Natural killer cell (primary cell): Measurements from ENCODE around the gene COL1A1. TPM values are rescaled to one million over a fixed set of nuclear protein-coding genes. Genes with fewer than 3 reads are reported as not detected.

Source experiments
- ATAC-seq, 3 donors: fragments of 150-1000 bp in 2 of 3; fragments of 200-7000 bp in 1 of 3; cut with Tn5 transposase; 1 replicate in 1 of 3; 2 replicates in 2 of 3; pipeline ENCODE4 v1.10.0; 2021; ENCODE audit warnings: mild to moderate bottlenecking in 2 of 3, moderate library complexity in 2 of 3
- DNase-seq, 2 donors: peaks; one replicate each; pipeline versions ENCODE4 v3.0.0 to v3.0.0-alpha.2; 2013 to 2021; ENCODE audit warnings: mixed read lengths in 1 of 2
- H3K27ac ChIP-seq: one replicate; pipeline ENCODE4 v1.5.1; 2013; ENCODE audit warnings: mild to moderate bottlenecking, low read length
- H3K27me3 ChIP-seq: one replicate; pipeline ENCODE4 v1.6.1; 2013; ENCODE audit warnings: low read length; ENCODE audit not compliant: control insufficient read depth, insufficient read depth
- H3K36me3 ChIP-seq: one replicate; pipeline ENCODE4 v1.6.1; 2013; ENCODE audit warnings: low read length; ENCODE audit not compliant: control insufficient read depth, insufficient read depth
- H3K4me1 ChIP-seq: one replicate; pipeline ENCODE4 v1.6.1; 2013; ENCODE audit warnings: low read length; ENCODE audit not compliant: control insufficient read depth, insufficient read depth
- H3K4me3 ChIP-seq: one replicate; pipeline ENCODE4 v1.5.1; 2013; ENCODE audit warnings: low read length
- H3K9me3 ChIP-seq: one replicate; pipeline ENCODE4 v1.6.1; 2013; ENCODE audit warnings: low read length; ENCODE audit not compliant: control insufficient read depth, insufficient read depth
- H3K27ac Mint-ChIP-seq, 2 donors: one replicate each; pipeline ENCODE4 v1.8.0; 2022; ENCODE audit warnings: mild to moderate bottlenecking in 2 of 2, mixed read lengths in 2 of 2, moderate library complexity in 1 of 2
- H3K27me3 Mint-ChIP-seq, 2 donors: one replicate each; pipeline ENCODE4 v1.8.0; 2022; ENCODE audit warnings: low read depth in 2 of 2, mixed read lengths in 2 of 2
- H3K36me3 Mint-ChIP-seq: one replicate; pipeline ENCODE4 v1.8.0; 2022; ENCODE audit warnings: mixed read lengths
- H3K4me1 Mint-ChIP-seq, 2 donors: one replicate each; pipeline ENCODE4 v1.8.0; 2022; ENCODE audit warnings: mixed read lengths in 2 of 2
- H3K4me3 Mint-ChIP-seq: one replicate; pipeline ENCODE4 v1.8.0; 2022; ENCODE audit warnings: mild to moderate bottlenecking, moderate library complexity, mixed read lengths
- H3K9me3 Mint-ChIP-seq, 2 donors: one replicate each; pipeline ENCODE4 v1.8.0; 2022; ENCODE audit warnings: mixed read lengths in 2 of 2
- CTCF ChIP-seq: fragments of 200-600 bp; IDR thresholded peaks from one replicate; pipeline ENCODE4 v1.8.0; 2022; ENCODE audit warnings: antibody characterized with exemption
- WGBS: methylation state at CpG from one replicate; pipeline ENCODE4 v1.1.7; 2013; ENCODE audit warnings: missing lambda C conversion rate; ENCODE audit not compliant: insufficient coverage; 5-methylcytosine and 5-hydroxymethylcytosine counted together
- intact Hi-C: fragments of 100-400 bp; cut with micrococcal nuclease; formaldehyde crosslinking; loops from one replicate; pipeline ENCODE4 v1.14.2; 2022
- total RNA-seq, 4 donors: library from RNA; stranded (reverse); fragments of 120-200 nt in 1 of 4; gene quantifications; one replicate each; pipeline versions ENCODE4 v1.2.3 to v1.2.4, GENCODE V29; 2013 to 2022

The COL1A1 gene
- total RNA-seq, 3 donors from 2014 or later (not counting 1 experiment from before 2014, with no cell fraction given), result 2.3 to 7.5 (median 2.6) TPM

GRCh38 chr17:50209133-50209471 lies 7.7 kb upstream of the COL1A1 start:
- peaks cover 6% of the 10 kb centered on the region for H3K27me3 ChIP-seq
- Mint-ChIP-seq H3K4me3 (no peak overlapping the region), H3K27ac (no peak overlapping the region), H3K36me3 (no peaks in the 10 kb centered on the region), H3K9me3 (no peaks in the 10 kb centered on the region), H3K27me3 (peaks cover 56 to 67% of the 10 kb centered on the region in 2 donors), H3K4me1 (peaks cover 15 to 25% of the 10 kb centered on the region in 2 donors)
- H3K9me3 ChIP-seq, result no peaks in the 10 kb centered on the region
- ATAC-seq, result no peak
- 88% methylated on average over 5 of the region's 6 CpGs for WGBS
- no peak for DNase-seq
- no peak overlapping the region for H3K27ac ChIP-seq
- no peaks in the 10 kb centered on the region for H3K36me3 ChIP-seq
- intact Hi-C loops, result no loop called here
- TF ChIP-seq CTCF, result no peak
- H3K4me3 ChIP-seq, result no peak overlapping the region
- peaks cover 17% of the 10 kb centered on the region for H3K4me1 ChIP-seq

GRCh38 chr17:50208611-50209061 lies 7.2 kb upstream of the COL1A1 start:
- H3K27ac ChIP-seq, result no peak overlapping the region
- H3K27me3 Mint-ChIP-seq, result peaks cover 56 to 67% of the 10 kb centered on the region in 2 donors
- H3K27me3 ChIP-seq, result peaks cover 6% of the 10 kb centered on the region
- peaks cover 16% of the 10 kb centered on the region for H3K4me1 ChIP-seq
- H3K4me3 ChIP-seq, result no peak overlapping the region
- 86% methylated on average over 3 of the region's 3 CpGs for WGBS
- H3K27ac Mint-ChIP-seq, result no peak overlapping the region
- no peak overlapping the region for H3K4me3 Mint-ChIP-seq
- intact Hi-C loops, result no loop called here
- no peak for TF ChIP-seq CTCF
- no peaks in the 10 kb centered on the region for H3K9me3 Mint-ChIP-seq
- ATAC-seq (no peak), DNase-seq (no peak)
- no peaks in the 10 kb centered on the region for H3K36me3 ChIP-seq
- H3K9me3 ChIP-seq, result no peaks in the 10 kb centered on the region
- H3K4me1 Mint-ChIP-seq, result peaks cover 14 to 22% of the 10 kb centered on the region in 2 donors
- no peaks in the 10 kb centered on the region for H3K36me3 Mint-ChIP-seq

GRCh38 chr17:50207792-50208567 lies 6.5 kb upstream of the COL1A1 start:
- Mint-ChIP-seq H3K4me1 (peaks cover 8 to 16% of the 10 kb centered on the region in 2 donors), H3K4me3 (no peak overlapping the region), H3K27me3 (peaks cover 57 to 68% of the 10 kb centered on the region in 2 donors), H3K36me3 (no peaks in the 10 kb centered on the region), H3K9me3 (no peaks in the 10 kb centered on the region), H3K27ac (peak overlapping the region in 1 of 2 donors; percentile 15)
- H3K27me3 ChIP-seq, result peaks cover 6% of the 10 kb centered on the region
- 84% methylated on average over 7 of the region's 8 CpGs for WGBS
- no peak for ATAC-seq
- H3K4me3 ChIP-seq, result no peak overlapping the region
- no peak for DNase-seq
- H3K4me1 ChIP-seq, result peaks cover 9% of the 10 kb centered on the region
- no peak for TF ChIP-seq CTCF
- intact Hi-C loops, result no loop called here
- H3K27ac ChIP-seq, result no peak overlapping the region
- no peaks in the 10 kb centered on the region for H3K36me3 ChIP-seq
- no peaks in the 10 kb centered on the region for H3K9me3 ChIP-seq
